MCF 10A (cell line): ENCODE measurements around the gene ASIC1. TPM values are rescaled to one million over a fixed set of nuclear protein-coding genes. Genes with fewer than 3 reads are reported as not detected.

Experiments used
- BruUV-seq: library from RNA; stranded (reverse); fragments of 400-500 nt; replicated peaks from 2 replicates; lab custom pipeline; 2021; lab: Mats Ljungman, UMichigan
- CTCF ChIA-PET: fragments of 300-600 bp; sonication (Branson Sonifier 250); formaldehyde crosslinking; extraction: SDS; loops from one replicate; lab custom pipeline; 2021; ENCODE audit warnings: antibody characterized with exemption, inconsistent platforms; lab: Yijun Ruan, JAX
- POLR2A ChIA-PET: fragments of 300-600, 350-650 bp; sonication (Branson Sonifier 250); formaldehyde crosslinking; extraction: SDS; loops from one replicate; lab custom pipeline; 2020; ENCODE audit warnings: antibody characterized with exemption, inconsistent platforms; lab: Yijun Ruan, JAX
- DNase-seq: peaks from one replicate; pipeline ENCODE4 v3.0.0-alpha.2; 2018; ENCODE audit not compliant: unreplicated experiment
- H3K27ac Mint-ChIP-seq: one replicate; pipeline ENCODE4 v1.8.0; 2022; ENCODE audit warnings: mild to moderate bottlenecking, low read depth, mixed read lengths; ENCODE audit not compliant: unreplicated experiment
- H3K27me3 Mint-ChIP-seq: one replicate; pipeline ENCODE4 v1.8.0; 2022; ENCODE audit warnings: mixed read lengths; ENCODE audit not compliant: insufficient read depth, unreplicated experiment
- H3K36me3 Mint-ChIP-seq: one replicate; pipeline ENCODE4 v1.8.0; 2022; ENCODE audit warnings: mild to moderate bottlenecking, moderate library complexity, mixed read lengths; ENCODE audit not compliant: insufficient read depth, unreplicated experiment
- H3K4me1 Mint-ChIP-seq: one replicate; pipeline ENCODE4 v1.8.0; 2022; ENCODE audit warnings: mixed read lengths; ENCODE audit not compliant: insufficient read depth, unreplicated experiment
- H3K4me3 Mint-ChIP-seq: one replicate; pipeline ENCODE4 v1.8.0; 2022; ENCODE audit warnings: mild to moderate bottlenecking, moderate library complexity, mixed read lengths; ENCODE audit not compliant: unreplicated experiment
- H3K9me3 Mint-ChIP-seq: one replicate; pipeline ENCODE4 v1.8.0; 2022; ENCODE audit warnings: mixed read lengths; ENCODE audit not compliant: unreplicated experiment
- intact Hi-C: fragments of 100-400 bp; cut with micrococcal nuclease; formaldehyde crosslinking; loops from 2 replicates; pipeline ENCODE4 v1.14.1; 2022
- total RNA-seq: library from RNA; stranded (reverse); gene quantifications from 2 replicates; pipeline ENCODE4 v1.2.3, GENCODE V29; 2022
- TF ChIP-seq, protein P1 (sequence below): fragments of 200-600 bp; IDR thresholded peaks from one replicate; pipeline ENCODE4 v1.8.0; 2022; ENCODE audit warnings: antibody characterized with exemption, mild to moderate bottlenecking; ENCODE audit not compliant: unreplicated experiment

ASIC1 gene
- total RNA-seq, 1 experiment from 2014 or later, result 1.7 TPM

DNA sequence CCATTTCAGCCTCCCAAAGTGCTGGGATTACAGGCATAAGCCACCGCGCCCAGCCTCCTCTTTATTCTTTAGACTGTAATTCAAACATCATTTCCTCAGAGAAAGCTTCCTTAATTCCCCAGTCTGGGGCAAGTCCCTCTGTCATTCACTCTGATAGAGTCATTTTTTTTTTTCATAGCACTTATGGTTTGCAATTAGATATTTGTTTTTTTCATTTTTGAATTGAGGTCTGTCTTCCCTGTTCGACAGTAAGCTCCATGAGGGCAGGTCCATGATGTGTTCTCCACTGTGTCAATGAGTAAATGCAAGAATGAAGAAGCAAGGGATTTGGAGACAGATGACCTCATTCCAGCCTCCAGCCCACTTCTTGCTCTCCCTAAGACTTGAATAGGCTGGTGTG lies 12.1 kb downstream of the ASIC1 start:
- intact Hi-C loops, result no loop called here
- ChIA-PET CTCF (interaction anchor here (0.5 to 11.8 kb wide), 27 partner anchors 8 to 366 kb away, joined by 3 to 241 read pairs (median 4); partner anchors contain the start of genes AQP6 and SMARCD1), POLR2A (interaction anchor here (0.7 to 2.1 kb wide), 5 partner anchors 10 to 1390 kb away, joined by 3 to 7 read pairs (median 4); no protein-coding TSS in a partner anchor)
- no peak for DNase-seq
- TF ChIP-seq, protein P1, sequence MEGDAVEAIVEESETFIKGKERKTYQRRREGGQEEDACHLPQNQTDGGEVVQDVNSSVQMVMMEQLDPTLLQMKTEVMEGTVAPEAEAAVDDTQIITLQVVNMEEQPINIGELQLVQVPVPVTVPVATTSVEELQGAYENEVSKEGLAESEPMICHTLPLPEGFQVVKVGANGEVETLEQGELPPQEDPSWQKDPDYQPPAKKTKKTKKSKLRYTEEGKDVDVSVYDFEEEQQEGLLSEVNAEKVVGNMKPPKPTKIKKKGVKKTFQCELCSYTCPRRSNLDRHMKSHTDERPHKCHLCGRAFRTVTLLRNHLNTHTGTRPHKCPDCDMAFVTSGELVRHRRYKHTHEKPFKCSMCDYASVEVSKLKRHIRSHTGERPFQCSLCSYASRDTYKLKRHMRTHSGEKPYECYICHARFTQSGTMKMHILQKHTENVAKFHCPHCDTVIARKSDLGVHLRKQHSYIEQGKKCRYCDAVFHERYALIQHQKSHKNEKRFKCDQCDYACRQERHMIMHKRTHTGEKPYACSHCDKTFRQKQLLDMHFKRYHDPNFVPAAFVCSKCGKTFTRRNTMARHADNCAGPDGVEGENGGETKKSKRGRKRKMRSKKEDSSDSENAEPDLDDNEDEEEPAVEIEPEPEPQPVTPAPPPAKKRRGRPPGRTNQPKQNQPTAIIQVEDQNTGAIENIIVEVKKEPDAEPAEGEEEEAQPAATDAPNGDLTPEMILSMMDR, result no peak
- no TSS peak for BruUV-seq
- Mint-ChIP-seq H3K27me3 (no peaks in the 10 kb centered on the region), H3K9me3 (no peaks in the 10 kb centered on the region), H3K36me3 (no peaks in the 10 kb centered on the region), H3K27ac (no peak overlapping the region), H3K4me1 (peaks cover 10% of the 10 kb centered on the region), H3K4me3 (no peak overlapping the region)

DNA sequence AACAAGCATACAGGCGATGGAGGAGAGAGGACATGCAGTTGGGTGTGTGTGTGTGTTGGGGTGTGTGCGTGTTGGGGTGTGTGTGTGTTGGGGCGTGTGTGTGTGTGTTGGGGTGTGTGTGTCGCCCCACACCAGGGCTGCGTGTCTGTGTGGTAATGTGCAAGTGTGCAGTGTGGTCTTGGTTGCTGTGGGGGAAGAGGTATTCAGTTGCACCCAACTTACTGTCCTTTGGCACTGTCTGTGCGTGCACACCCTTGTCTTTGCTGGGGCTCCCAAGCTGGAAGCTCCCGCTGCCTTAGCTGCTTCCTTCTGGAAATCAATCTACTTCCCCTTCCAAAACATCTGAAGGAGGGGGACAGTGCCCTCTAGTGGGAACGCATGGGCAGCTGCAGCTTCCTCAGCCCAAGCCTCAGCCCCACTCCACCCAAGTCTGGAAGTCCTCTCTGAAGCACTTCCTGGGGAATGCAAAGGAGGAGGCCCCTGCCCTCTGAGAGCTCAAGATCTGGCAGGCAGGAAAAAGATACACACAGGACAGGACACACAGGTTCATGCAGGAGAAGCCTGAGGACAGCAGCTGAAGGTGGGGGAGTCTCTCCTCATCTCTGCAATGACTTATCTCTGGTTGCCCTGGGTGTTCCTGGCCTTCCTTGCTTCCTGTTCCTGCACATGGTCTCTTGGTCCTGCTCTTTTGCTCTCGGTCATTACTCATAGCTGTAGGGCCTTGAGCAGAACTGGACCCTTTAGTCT lies 13.1 kb downstream of the ASIC1 start:
- Mint-ChIP-seq H3K9me3 (no peaks in the 10 kb centered on the region), H3K27me3 (no peaks in the 10 kb centered on the region), H3K36me3 (no peaks in the 10 kb centered on the region), H3K4me1 (peaks cover 15% of the 10 kb centered on the region), H3K4me3 (no peak overlapping the region), H3K27ac (no peak overlapping the region)
- ChIA-PET POLR2A (interaction anchor here (0.7 to 1.2 kb wide), 8 partner anchors 11 to 1389 kb away, joined by 3 to 5 read pairs (median 4); partner anchors contain the start of genes BCDIN3D and COX14), CTCF (interaction anchor here (0.6 to 11.8 kb wide), 49 partner anchors 9 to 1838 kb away, joined by 3 to 241 read pairs (median 4); partner anchors contain the start of genes AQP6, COX14, RACGAP1 and SMARCD1)
- TF ChIP-seq, protein P1, result peak; percentile 93
- DNase-seq, result peak; percentile 80
- intact Hi-C loops, result loop anchor here (1.0 to 10.0 kb wide), 4 partner anchors 103 to 564 kb away; no protein-coding TSS in a partner anchor
- no TSS peak for BruUV-seq

DNA sequence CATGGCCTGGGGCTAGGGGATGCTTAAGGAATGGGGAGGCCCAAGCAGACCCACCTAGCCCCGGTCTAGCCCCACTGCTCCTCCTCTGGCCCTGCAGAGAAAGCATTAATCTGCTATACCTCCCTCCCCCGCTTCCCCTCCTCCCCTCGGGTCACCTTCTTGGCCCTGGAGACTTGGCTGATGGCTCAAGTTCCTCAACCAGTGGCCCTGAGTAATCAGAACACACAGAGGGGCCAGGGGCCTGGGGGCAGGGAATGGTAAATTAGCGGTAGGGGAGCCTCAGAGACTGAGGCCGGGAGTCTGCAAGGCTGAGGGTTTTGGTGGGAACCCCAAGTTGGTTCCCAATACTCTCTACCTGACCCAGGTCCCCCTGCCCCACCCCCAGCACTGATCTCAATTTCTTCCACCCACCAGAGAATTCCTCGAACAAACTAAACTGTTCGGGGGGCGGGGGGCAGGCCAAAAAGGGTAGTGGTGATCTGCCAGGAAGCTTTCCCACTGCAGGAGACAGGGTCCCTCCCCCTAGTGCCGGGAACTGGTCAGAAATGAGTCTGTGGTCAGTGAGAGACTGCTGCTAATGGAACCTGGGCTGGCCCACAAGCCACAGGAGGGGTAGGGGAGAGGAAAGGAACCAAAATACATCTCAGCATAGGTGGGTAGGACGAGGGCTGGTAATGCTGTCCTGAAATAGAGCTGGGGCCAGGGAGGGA lies 15.0 kb downstream of the ASIC1 start:
- no peak overlapping the region for H3K4me3 Mint-ChIP-seq
- POLR2A ChIA-PET, result no interaction called here
- no peak for DNase-seq
- TF ChIP-seq, protein P1, result no peak
- peaks cover 15% of the 10 kb centered on the region for H3K4me1 Mint-ChIP-seq
- CTCF ChIA-PET, result interaction anchor here (0.5 to 11.8 kb wide), 8 partner anchors 10 to 346 kb away, joined by 3 to 241 read pairs (median 15); partner anchors contain the start of genes AQP6 and SMARCD1
- BruUV-seq, result no TSS peak
- H3K9me3 Mint-ChIP-seq, result no peaks in the 10 kb centered on the region
- H3K36me3 Mint-ChIP-seq, result no peaks in the 10 kb centered on the region
- intact Hi-C loops, result loop anchor here (10.0 kb wide), 1 partner anchor 562 kb away; no protein-coding TSS in a partner anchor
- no peak overlapping the region for H3K27ac Mint-ChIP-seq
- H3K27me3 Mint-ChIP-seq, result no peaks in the 10 kb centered on the region
